Stimulated activated CD4-positive, alpha-beta T cell treated with anti-CD3 and anti-CD28 coated beads, Interleukin-1b, Interleukin-23, amount 100 ng/mL, for 48 hours (primary cell): Measurements from ENCODE around the gene GNG7.
"Not testable (repeated sequence)": the region's sequence is repeated elsewhere in the genome, so short reads cannot be mapped to it uniquely, and the experiment has no call there.

Source experiments
- DNase-seq: peaks from one replicate; pipeline ENCODE4 v3.0.0-alpha.2; 2020

GNG7 gene

DNA sequence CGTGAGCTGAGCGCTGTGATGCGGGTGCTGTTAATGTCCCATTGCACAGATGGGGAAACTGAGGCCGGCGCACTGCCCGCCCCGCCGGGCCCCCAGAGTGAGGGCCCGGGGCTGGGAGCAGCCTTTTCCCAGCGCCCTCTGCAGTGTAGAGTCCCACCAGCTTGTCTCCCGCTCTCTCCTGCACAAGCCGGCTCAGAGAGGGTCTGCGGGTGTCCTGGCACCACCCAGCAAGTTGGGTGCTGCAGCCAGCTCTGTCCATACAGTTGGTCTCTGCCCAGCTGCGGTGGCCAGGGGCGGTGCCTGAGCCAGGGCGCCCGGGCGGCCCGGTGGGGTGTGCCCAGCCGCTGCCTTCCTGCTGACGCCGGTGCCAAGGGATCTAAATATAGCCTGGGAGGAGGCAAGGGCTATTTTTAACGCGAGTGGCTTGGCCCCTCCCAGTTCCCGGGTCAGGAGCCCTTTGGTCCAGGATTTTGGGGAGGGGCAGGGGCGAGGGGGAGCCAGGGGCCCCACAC, 207.3 kb downstream of the GNG7 start:
- no peak for DNase-seq

- DNase-seq: peak; percentile 47
These were observed 207.9 kb downstream of the GNG7 start for GRCh38 chr19:2494447-2495129.

DNA sequence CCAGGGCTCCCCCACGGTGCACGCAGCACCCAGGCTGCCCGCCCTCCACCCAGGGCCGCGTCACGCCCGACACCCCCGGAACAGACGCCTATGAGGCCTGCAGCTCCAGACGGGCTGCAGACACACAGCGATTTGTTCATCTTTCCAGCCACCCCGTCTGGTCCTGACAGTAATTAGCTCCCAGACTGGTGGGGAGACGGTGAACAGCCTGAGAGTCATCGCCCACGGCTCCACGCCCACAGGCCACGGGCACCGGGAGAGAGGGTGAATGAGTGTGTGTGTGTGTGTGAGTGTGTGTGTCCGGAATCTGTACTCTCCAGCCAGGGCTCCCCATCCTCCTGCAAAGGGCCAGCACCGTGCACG, 208.4 kb downstream of the GNG7 start:
- DNase-seq: no peak

GRCh38 chr19:2493448-2493847, 209.0 kb downstream of the GNG7 start:
- not testable (repeated sequence) for DNase-seq

- no peak for DNase-seq
These were observed 209.6 kb downstream of the GNG7 start for GRCh38 chr19:2492870-2493269.

DNA sequence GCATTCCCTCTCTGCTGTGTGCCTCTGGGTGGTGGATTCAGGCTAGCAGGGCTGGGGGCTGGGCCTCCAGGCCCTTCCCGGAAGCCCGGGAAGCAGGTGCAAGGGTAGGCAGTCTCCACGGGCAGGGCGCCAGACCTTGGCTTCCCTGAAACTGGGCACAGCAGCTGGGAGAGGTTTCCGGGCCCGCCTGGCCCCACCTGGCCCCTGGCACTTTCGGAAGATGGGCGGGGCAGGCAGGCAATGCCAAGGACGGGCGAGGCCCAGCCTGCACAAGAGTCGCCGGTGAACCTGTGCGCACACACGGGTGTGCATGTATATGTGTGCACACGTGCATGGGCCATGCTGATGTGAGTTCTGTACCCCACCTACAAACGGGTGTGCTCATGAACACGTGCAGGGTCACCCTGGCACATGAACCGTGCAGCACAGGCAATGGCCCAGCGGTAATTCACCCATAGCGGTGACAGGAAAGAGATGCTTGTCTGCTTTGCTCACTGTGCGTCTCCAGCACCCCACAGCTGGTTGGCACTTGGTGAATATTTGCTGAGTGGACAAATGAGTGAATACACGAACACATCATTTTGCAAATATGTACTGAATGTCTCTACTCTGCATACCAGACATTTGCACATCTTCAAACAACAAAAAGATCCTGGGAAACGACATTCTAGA, 211.2 kb downstream of the GNG7 start:
- DNase-seq: no peak

GRCh38 chr19:2490659-2491058, 211.8 kb downstream of the GNG7 start:
- no peak for DNase-seq

DNA sequence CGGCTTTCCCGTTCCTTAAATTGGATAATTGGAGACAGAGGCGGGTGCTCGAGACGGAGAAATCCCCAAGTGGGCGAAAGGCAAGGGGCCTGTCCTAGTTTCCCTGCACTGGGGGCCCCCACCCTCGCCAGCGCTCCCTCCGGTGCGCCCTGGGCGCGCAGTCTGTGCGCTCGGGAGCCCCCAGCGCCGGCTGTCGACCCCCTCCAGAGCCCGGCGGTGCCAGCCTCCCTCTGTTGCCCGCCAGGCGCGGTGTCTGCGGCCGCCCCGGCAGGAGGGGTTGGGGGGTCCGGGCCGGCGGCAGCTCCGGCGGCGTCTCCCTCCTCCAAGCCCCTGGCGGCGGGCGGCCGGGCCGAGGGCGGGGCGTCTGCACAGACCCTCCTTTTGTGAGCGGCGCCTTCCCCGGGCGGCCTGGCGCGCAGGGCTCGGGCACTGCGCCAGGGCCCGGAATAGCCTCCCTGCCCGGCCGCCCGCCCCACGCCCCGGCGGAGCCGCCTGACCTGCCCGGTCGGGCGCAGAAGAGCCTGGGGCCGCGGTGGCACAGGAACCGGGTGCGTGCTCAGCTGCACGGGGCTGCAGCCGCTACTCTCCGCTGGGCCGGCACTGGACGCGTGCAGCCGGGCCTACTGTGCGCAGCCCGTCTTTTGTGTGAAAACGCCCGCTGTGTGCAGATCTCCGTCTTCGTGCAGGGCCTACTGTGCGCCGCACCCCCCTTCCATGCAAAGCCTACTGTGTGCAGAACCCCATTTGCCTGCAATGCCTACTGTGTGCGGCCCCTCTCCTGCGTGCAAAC, 213.4 kb downstream of the GNG7 start:
- no peak for DNase-seq

DNA sequence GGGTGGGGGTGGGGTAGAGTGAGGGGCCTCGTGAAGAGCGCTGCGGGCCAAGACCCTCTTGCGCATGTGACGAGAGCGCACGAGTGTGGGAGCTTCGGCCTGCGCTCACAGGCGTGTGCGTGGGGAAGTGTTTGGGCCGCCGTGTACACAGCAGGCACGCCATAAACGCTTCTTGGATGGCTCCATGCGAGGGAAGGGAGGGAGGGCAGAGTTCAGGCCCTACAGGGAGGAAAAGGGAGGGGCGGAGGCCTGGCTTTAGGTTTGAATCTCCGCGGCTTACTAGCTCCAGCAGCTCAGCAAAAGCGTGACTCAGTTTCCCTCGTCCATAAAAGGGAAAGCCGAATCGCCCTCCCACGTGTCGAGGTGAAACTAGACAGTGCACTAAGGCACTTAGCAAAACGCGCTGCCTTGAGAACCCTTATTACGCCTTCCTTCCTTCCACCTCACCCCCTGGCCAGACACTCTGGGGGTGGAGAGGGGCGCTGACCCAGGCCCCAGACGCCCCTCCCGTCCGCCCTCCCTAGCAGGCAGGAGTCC, 214.0 kb downstream of the GNG7 start:
- no peak for DNase-seq

GRCh38 chr19:2487842-2488241, 214.7 kb downstream of the GNG7 start:
- DNase-seq: no peak

GRCh38 chr19:2487090-2487489, 215.4 kb downstream of the GNG7 start:
- no peak for DNase-seq

DNA sequence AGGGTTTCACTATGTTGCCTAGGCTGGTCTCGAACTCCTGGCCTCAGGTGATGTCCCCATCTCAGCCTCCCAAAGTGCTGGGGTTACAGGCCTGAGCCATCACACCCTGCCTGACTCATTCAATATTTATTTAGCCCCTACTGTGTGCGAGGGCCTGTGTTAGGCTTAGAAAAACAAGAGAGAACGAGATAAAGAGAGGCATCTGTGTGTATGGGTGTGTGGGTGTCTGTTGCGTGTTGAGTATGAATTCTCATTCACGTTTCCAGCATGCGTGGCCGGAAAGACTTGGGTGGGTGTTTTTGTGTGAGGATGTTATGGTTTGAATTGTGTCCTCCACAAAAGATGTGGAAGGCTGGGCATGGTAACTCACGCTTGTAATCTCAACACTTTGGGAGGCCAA, 217.1 kb downstream of the GNG7 start:
- DNase-seq: no peak

- DNase-seq: no peak
These were observed 218.1 kb downstream of the GNG7 start for GRCh38 chr19:2484178-2484937.

DNA sequence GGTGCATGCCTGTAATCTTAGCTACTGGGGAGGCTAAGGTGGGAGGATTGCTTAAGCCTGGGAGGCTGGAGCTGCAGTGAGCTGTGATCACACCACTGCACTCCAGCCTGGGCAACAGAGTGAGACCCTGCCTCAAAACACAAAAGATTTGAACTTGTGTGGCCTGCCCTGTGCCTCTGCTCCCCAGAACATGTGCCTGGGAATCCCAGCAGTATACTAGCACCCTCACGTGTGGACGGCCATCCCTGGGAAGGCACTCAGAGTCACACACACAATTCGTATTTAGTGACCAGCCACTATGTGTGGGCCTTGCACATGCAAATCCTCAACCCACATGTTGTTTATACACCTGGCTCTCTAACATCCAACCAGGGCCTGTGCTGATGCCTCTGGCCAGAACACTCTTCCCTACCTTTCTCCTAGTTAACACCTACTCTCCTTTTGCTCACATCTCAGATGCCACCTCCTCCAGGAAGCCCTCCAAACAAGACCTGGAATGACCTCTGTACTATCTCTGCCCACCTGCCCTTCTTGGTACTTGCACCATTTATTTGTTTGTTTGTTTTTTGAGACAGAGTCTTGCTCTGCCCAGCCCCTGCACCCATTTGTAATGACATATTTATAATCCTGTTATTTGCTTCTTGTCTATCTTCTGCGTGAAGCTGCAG, 218.9 kb downstream of the GNG7 start:
- DNase-seq: no peak

DNA sequence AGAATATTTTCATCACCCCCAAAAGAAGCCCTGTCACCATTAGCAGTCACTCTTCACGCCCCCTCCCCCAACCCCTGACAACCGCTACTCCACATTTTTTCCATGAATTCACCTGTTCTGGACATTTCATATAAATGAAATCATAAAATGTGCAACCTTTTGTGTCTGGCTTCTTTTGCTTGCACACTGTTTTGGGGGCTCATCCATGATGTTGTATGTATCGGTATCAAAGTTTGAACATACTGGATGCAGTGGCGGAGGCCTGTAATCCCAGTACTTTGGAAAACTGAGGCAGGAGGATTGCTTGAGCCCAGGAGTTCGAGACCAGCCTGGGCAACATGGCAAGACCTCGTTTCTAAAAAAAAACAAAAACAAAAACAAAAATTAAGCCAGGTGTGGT, 219.4 kb downstream of the GNG7 start:
- no peak for DNase-seq

DNA sequence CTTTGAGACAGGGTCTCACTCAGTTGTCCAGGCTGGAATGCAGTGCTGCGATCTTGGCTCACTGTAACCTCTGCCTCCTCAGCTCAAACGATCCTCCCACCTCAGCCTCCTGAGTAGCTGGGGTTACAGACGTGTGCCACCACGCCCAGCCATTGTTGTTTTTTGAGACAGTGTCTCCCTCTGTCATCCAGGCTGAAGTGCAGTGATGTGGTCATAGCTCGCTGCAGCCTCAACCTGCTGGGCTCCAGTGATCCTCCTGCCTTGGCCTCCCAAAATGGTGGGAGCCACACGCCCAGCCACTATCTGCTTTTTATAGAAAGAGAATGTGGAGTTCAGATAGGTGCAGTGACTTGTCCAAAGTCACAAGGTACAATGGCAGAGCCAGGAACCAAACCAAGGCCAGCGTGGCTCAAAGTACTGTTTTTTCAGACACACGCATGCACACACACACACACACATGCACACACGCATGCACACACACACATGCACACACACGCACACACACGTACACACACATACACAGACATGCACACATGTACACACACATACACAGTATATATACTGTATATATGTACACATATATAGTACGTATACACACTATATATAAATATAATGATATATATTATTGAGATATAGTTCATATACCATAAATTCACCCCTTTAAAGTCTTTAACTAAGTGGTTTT, 220.0 kb downstream of the GNG7 start:
- DNase-seq: no peak

DNA sequence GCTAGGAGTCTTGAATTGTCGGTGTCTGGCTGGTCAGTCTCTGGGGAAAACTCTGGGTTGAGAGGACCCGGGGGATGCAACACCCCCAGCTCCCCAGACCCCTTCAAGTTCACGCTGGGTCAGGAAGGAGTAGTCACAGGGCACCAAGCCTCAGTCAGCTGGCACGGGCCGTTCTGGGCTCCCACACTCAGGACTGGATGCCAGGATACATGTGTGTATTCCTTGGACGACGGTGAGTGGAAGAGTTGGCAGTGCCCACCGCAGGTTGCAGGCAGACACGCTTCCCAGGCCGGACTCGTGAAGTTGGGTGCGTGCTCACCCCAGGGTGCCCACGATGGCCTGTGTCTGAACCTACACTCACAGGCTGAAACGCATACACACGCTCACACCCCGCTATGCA, 221.0 kb downstream of the GNG7 start:
- no peak for DNase-seq

- no peak for DNase-seq
These were observed 222.8 kb downstream of the GNG7 start for GRCh38 chr19:2479556-2480194.

- DNase-seq: peak; percentile 58
These were observed 223.5 kb downstream of the GNG7 start for GRCh38 chr19:2478756-2479555.

DNA sequence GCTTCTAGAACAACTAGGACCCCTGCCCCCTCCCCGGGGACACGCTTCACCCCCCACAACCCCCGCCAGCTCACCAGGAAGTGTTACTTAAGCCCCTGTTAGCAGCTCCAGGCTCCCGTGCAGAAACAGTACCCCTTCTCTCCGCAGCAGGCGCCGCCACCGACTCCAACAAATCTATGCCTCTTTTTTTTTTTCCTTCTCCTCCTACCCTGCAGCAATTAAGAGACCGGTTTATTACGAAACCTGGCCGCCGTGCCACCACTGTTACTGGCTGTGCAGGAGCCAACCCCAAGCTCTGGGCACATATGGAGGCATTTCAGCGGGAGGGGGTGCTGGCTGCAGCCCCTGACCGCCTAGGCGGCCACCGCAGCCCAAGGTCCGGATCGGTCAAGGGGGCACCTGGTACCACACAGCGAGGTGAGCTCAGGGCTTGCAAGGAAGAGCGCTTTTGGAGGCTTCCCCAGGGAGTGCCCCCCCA, 224.2 kb downstream of the GNG7 start:
- DNase-seq: peak; percentile 64
